H4 (cell line): ENCODE measurements around the gene IFT122. TPM values are rescaled to one million over a fixed set of nuclear protein-coding genes. Genes with fewer than 3 reads are reported as not detected.
"Not testable (repeated sequence)": the region's sequence is repeated elsewhere in the genome, so short reads cannot be mapped to it uniquely, and the experiment has no call there.

Experiments
- DNase-seq: peaks from one replicate; pipeline ENCODE4 v3.0.0-alpha.2; 2015; ENCODE audit warnings: low spot score
- total RNA-seq: library from RNA; depleted of rRNA; stranded (reverse); fragments of >200 nt; shearing (Covaris generic); gene quantifications from 2 replicates; pipeline ENCODE4 v1.2.3, GENCODE V29; 2014

IFT122 gene
- total RNA-seq, 1 experiment from 2014 or later, result 12.4 TPM

DNA sequence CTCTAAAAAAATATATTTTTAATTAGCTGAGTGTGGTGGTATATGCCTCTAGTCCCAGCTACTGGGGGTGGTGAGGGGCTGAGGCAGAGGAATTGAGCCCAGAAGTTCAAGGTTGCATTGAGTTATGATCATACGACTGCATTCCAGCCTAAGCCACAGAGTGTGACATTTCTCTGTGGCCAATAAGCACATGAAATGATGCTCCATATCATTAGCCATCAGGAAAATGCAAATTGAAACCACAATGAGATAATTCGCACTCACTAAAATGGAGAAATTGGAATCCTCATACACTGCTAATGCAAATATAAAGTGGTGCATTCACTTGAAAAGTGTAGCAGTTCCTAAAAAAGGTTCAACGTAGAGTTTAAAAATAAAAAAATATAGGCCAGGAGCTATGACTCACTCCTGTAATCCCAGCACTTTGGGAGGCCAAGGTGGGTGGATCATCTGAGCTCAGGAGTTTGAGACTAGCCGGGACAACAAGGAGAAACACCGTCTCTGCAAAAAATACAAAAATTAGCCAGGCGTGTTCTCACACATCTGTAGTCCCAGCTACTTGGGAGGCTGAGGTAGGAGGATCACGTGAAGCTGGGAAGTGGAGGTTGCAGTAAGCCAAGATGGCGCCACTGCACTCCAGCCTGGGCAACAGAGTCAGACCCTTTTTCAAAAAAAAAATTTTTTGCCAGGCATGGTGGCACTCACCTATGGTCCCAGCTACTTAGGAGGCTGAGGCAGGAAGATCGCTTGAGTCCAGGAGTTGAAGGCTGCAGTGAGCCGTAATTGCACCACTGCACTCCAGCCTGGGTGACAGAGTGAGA lies 35.2 kb downstream of the IFT122 start:
- no peak for DNase-seq

- no peak for DNase-seq
Observed at GRCh38 chr3:129475863-129476262, 35.8 kb downstream of the IFT122 start.

GRCh38 chr3:129476586-129476985 lies 36.6 kb downstream of the IFT122 start:
- no peak for DNase-seq

DNA sequence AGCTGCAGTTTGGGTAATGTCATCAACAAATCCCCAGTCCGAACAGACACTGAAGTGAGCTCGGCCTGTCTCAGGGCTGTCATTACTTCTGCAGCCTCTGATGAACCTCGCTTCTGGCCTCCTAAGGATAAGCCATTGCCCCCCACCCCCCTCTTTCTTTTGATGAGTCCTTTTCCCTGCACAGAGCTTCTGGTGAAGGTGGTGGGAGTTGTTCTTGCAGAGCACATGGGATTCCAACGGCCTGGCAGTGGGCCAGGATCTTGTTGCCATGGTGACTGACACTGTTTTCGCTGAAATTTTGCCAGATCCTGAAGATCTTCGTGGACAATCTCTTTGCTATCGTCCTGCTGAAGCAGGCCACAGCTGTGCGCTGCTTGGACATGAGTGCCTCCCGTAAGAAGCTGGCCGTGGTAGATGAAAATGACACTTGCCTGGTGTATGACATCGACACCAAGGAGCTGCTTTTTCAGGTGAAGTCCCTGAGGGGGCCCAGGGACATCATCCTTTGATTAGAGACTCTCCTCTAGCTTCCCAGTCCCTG lies 41.3 kb downstream of the IFT122 start:
- not testable (repeated sequence) for DNase-seq

- DNase-seq, result no peak
Observed at GRCh38 chr3:129481766-129482332, 41.8 kb downstream of the IFT122 start.

DNA sequence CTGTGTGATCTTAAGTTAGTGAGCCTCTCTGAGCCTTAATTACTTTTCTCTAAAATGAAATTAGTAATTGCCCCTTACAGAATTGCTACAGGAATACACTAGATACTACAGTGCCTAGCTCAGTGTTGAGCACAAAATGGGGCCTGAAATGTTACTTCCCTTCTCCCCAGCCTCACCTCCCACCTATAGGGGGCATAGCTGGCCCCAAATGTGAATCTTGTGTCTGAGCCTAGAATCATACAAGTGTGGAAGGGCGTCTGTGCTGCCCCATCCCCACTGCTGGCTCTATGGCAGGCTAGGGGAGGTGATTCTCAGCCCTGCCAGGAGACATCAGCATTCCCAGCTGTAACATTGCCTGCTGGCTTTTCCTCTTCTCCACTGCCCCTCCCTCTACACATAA lies 42.7 kb downstream of the IFT122 start:
- no peak for DNase-seq

- no peak for DNase-seq
Observed at GRCh38 chr3:129483870-129484269, 43.8 kb downstream of the IFT122 start.

DNA sequence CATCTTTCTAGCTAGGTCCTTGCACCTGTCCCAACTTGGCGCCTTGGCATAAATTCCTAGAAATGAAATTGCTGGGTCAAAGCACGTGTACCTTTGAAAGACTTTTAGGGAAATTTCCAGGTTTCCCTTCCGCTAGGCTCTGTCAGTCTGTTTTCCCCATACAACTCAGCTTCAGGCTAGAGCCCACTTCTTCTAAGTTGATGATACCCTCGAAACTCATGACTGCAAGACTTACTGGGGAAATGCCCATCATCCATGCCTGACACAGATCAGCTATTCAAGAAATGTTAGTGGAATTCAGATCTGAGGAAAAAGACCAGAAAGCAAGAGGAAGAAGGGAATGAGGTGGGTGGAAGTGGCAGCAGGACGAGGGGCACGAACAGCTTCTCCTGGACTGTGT lies 45.1 kb downstream of the IFT122 start:
- not testable (repeated sequence) for DNase-seq

GRCh38 chr3:129485721-129486663 lies 46.0 kb downstream of the IFT122 start:
- peak; percentile 96 for DNase-seq

GRCh38 chr3:129486664-129487035 lies 46.6 kb downstream of the IFT122 start:
- DNase-seq, result no peak

DNA sequence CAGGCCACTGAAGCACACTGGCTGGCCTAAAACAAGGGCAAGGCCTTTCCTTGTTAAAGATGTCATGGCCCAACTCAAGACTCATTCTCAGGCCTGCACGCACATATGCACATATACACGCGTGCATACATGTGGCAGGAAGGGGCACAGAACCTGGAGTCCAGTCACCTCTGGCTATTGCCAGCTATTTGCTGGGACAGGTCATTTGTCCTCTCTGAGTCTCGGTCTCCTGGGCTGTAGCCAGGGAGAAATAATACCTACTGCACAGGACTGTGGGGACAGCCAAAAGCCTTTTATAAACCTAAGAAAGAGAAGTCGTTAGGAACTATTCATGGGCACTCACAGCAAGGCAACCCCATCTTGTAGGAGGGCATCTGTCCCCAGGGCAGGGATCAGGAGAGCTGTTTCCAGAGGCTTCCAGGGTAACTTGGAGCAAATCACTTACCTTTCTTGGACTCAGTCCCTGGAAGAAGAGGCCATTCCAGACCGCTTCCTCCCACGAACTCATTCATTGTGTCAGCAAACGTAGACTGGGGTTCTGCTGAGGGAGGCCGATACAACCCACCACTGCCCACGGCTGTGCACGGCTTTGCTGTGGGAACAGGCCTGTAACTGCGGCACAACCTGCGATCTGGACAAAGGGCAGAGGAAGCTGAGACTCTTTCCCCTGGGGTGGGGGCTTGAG lies 47.3 kb downstream of the IFT122 start:
- no peak for DNase-seq

DNA sequence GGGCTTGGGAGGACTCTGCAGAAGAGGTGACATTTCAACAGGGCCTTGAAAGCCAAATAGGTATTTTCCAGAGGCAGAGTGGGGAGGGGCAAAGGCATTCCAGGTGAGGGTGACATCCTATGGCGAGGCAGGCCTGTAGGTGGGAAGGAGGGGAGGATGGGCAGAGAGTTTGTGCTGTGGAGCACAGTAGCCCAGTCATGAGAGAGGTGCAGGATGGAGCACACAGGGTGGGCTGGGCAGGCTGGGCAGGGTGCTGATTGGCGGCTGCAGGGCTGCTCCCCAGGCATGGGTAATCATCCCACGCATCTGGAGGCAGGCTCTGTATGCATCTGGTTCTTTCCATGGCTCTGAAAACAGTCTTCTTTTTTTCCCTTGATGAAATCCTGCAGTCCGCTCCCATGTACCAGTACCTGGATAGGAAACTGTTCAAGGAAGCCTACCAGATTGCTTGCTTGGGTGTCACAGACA lies 47.9 kb downstream of the IFT122 start:
- not testable (repeated sequence) for DNase-seq

DNA sequence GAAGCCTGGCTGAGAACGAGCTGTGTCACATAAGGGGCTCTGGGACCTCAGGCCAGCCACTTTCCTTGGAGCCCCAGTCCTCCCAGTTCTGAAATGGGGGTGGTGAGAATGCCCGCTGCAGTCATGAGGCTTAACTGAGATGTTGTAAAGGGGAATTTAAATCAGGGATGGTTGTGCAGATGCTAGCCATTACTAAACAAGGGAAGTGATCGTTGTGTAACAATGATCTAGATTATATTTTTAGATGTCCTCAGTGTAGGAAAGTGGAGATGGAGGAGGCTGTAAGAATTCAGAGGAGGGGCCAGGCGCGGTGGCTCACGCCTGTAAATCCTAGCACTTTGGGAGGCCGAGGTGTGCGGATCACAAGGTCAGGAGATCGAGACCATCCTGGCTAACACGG lies 49.2 kb downstream of the IFT122 start:
- DNase-seq, result not testable (repeated sequence)

DNA sequence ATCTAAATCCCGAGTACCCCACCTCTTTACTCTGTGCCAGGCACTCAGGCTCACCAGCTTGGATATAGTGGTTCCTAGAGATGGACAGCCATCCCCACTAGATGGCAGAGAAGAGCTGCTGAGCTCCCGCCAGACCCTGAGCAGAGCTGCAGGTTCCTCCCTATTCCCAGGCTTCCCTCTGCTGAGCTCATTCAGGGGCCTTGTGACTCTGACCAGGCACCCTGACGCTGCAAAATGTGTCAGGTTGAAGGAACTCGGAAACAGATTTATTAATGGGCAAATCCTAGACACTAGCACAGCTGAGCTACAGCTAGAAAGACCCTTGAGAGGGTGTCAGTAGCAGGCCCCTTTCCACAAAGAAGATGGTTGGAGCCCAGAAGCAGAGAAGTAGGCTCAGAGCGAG lies 50.2 kb downstream of the IFT122 start:
- DNase-seq, result peak; percentile 94

GRCh38 chr3:129491077-129491476 lies 51.1 kb downstream of the IFT122 start:
- not testable (repeated sequence) for DNase-seq

GRCh38 chr3:129491794-129492193 lies 51.8 kb downstream of the IFT122 start:
- no peak for DNase-seq

- DNase-seq, result no peak
Observed at GRCh38 chr3:129492691-129493090, 52.7 kb downstream of the IFT122 start.

GRCh38 chr3:129493206-129493605 lies 53.2 kb downstream of the IFT122 start:
- DNase-seq, result no peak

DNA sequence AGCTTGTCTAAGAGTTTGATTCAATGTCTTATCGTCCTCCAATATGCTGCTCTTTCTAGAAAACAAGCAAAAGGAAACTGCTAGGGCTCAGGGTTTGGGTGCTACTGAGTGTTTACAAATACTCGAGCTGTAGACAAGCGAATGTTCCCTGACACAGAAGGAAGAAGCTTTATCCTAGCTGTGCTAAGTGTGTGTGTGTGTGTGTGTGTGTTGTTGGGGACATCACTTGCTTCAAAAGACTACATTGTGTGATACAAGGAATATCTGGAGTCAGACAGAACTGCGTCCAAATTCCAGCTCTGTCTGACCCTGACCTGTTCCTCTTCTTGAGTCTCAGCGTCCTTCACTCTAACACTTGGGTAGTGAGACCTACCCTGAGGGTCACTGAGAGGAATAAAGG lies 54.5 kb downstream of the IFT122 start:
- not testable (repeated sequence) for DNase-seq

DNA sequence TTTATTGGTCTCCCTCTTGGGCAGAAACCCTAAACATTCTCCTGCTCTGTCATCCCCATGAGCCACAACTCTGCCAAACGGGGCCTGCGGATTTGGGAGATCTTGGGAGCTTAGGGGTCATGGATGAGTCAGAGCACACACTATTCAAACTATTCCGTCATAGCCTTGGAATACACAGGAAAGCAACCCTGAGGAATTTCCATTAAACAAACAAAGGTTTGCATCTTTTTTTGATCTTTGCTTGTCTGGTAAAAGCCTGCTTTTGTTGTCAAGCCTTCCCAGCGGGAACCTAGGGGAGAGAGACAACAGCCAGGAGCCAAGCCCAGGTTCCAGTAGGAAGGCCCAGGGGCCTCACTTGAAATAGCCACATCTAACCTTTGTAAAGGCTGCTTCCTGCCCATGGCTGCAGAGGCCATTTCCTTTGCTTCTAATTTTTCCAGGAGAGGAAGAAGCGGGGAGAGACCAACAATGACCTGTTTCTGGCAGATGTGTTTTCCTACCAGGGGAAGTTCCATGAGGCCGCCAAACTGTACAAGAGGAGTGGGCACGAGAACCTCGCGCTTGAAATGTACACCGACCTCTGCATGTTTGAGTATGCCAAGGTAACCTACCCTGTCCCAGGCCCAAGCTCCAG lies 55.1 kb downstream of the IFT122 start:
- DNase-seq, result peak; percentile 82

- DNase-seq, result not testable (repeated sequence)
Observed at GRCh38 chr3:129497876-129498275, 57.9 kb downstream of the IFT122 start.
